WTC11 (cell line): ENCODE measurements around the gene CEP192. TPM values are rescaled to one million over a fixed set of nuclear protein-coding genes. Genes with fewer than 3 reads are reported as not detected.
A peak's percentile ranks its signal among the peaks of the same experiment; 100 is the strongest.
"Not testable (repeated sequence)": the region's sequence is repeated elsewhere in the genome, so short reads cannot be mapped to it uniquely, and the experiment has no call there.

Experiments used
- ATAC-seq: fragments of 200-7000 bp; cut with Tn5 transposase; 2 replicates; pipeline ENCODE4 v1.10.0; 2021; ENCODE audit warnings: mild to moderate bottlenecking, moderate library complexity
- CTCF ChIA-PET: fragments of 300-600 bp; sonication (Branson Sonifier 250); formaldehyde crosslinking; loops from one replicate; lab custom pipeline; 2021; ENCODE audit warnings: antibody characterized with exemption; lab: Charles Lee
- POLR2A ChIA-PET: fragments of 350-600 bp; sonication (Branson Sonifier 250); formaldehyde crosslinking; loops from one replicate; lab custom pipeline; 2021; ENCODE audit warnings: antibody characterized with exemption; lab: Charles Lee
- DNase-seq: peaks from one replicate; pipeline ENCODE4 v3.0.0; 2021; ENCODE audit warnings: low spot score
- H3K27ac Mint-ChIP-seq: 2 replicates; pipeline ENCODE4 v1.8.0; 2021; ENCODE audit warnings: mixed read lengths
- H3K27me3 Mint-ChIP-seq: 2 replicates; pipeline ENCODE4 v1.8.0; 2021; ENCODE audit warnings: low read depth, mild to moderate bottlenecking, moderate library complexity, mixed read lengths
- H3K36me3 Mint-ChIP-seq: 2 replicates; pipeline ENCODE4 v1.8.0; 2021; ENCODE audit warnings: mixed read lengths
- H3K4me1 Mint-ChIP-seq: 2 replicates; pipeline ENCODE4 v1.8.0; 2022; ENCODE audit warnings: mixed read lengths
- H3K4me3 Mint-ChIP-seq: 2 replicates; pipeline ENCODE4 v1.8.0; 2021; ENCODE audit warnings: mild to moderate bottlenecking, moderate library complexity, mixed read lengths
- H3K9me3 Mint-ChIP-seq: 2 replicates; pipeline ENCODE4 v1.8.0; 2021; ENCODE audit warnings: mixed read lengths
- ATF3 ChIP-seq: sonication (generic); formaldehyde crosslinking; conservative IDR thresholded peaks from 2 replicates; pipeline ENCODE4 v1.8.1; 2022; ENCODE audit warnings: mild to moderate bottlenecking, missing genetic modification reagents
- CREB1 ChIP-seq: sonication (generic); formaldehyde crosslinking; IDR thresholded peaks from 2 replicates; pipeline ENCODE4 v1.8.0; 2023; ENCODE audit warnings: mild to moderate bottlenecking, missing genetic modification reagents
- CTCF ChIP-seq: fragments of 200-600 bp; IDR thresholded peaks from 2 replicates; pipeline ENCODE4 v1.8.0; 2022; ENCODE audit warnings: antibody characterized with exemption
- ETV6 ChIP-seq: sonication (generic); formaldehyde crosslinking; IDR thresholded peaks from 2 replicates; pipeline ENCODE4 v1.8.1; 2022; ENCODE audit warnings: mild to moderate bottlenecking, missing genetic modification reagents
- FOXP1 ChIP-seq: sonication (generic); formaldehyde crosslinking; IDR thresholded peaks from 2 replicates; pipeline ENCODE4 v1.8.0; 2022; ENCODE audit warnings: missing genetic modification reagents, mild to moderate bottlenecking, moderate library complexity, borderline replicate concordance
- HMGA2 ChIP-seq: fragments of 250-450 bp; sonication (Bioruptor Pico); IDR thresholded peaks from 2 replicates; pipeline ENCODE4 v1.4.0; 2021; ENCODE audit warnings: mild to moderate bottlenecking, moderate library complexity
- JUN ChIP-seq: sonication (generic); formaldehyde crosslinking; IDR thresholded peaks from 2 replicates; pipeline ENCODE4 v1.8.0; 2023; ENCODE audit warnings: mild to moderate bottlenecking, missing genetic modification reagents
- MAX ChIP-seq: sonication (generic); formaldehyde crosslinking; IDR thresholded peaks from 2 replicates; pipeline ENCODE4 v1.8.0; 2022; ENCODE audit warnings: mild to moderate bottlenecking, missing genetic modification reagents
- MXD4 ChIP-seq: fragments of 250-450 bp; sonication (Bioruptor Pico); IDR thresholded peaks from 2 replicates; pipeline ENCODE4 v1.8.0; 2021; ENCODE audit warnings: mild to moderate bottlenecking, moderate library complexity, borderline replicate concordance
- NR1H2 ChIP-seq: sonication (generic); formaldehyde crosslinking; IDR thresholded peaks from 2 replicates; pipeline ENCODE4 v1.9.0; 2021; ENCODE audit warnings: mild to moderate bottlenecking, moderate library complexity, missing genetic modification reagents
- NR2C2 ChIP-seq: sonication (generic); formaldehyde crosslinking; IDR thresholded peaks from 2 replicates; pipeline ENCODE4 v1.8.0; 2022; ENCODE audit warnings: mild to moderate bottlenecking, missing genetic modification reagents
- NR3C1 ChIP-seq: sonication (generic); formaldehyde crosslinking; conservative IDR thresholded peaks from 2 replicates; pipeline ENCODE4 v1.8.1; 2023; ENCODE audit warnings: low read depth, mild to moderate bottlenecking, missing genetic modification reagents
- SMAD4 ChIP-seq: sonication (generic); formaldehyde crosslinking; IDR thresholded peaks from 2 replicates; pipeline ENCODE4 v1.8.0; 2022; ENCODE audit warnings: mild to moderate bottlenecking, missing genetic modification reagents
- TEAD4 ChIP-seq: sonication (generic); formaldehyde crosslinking; IDR thresholded peaks from 2 replicates; pipeline ENCODE4 v1.8.0; 2022; ENCODE audit warnings: mild to moderate bottlenecking, missing genetic modification reagents
- USF2 ChIP-seq: sonication (generic); formaldehyde crosslinking; IDR thresholded peaks from 2 replicates; pipeline ENCODE4 v1.8.1; 2023; ENCODE audit warnings: mild to moderate bottlenecking, missing genetic modification reagents, moderate library complexity
- ZNF121 ChIP-seq: sonication (generic); formaldehyde crosslinking; IDR thresholded peaks from 2 replicates; pipeline ENCODE4 v1.8.0; 2023; ENCODE audit warnings: missing genetic modification reagents
- ZNF219 ChIP-seq: sonication (generic); formaldehyde crosslinking; IDR thresholded peaks from 2 replicates; pipeline ENCODE4 v1.8.0; 2023; ENCODE audit warnings: missing genetic modification reagents, mild to moderate bottlenecking, borderline replicate concordance
- ZNF317 ChIP-seq: sonication (generic); formaldehyde crosslinking; IDR thresholded peaks from 2 replicates; pipeline ENCODE4 v1.8.1; 2023; ENCODE audit warnings: low read depth, mild to moderate bottlenecking, moderate library complexity, missing genetic modification reagents, borderline replicate concordance
- ZNF423 ChIP-seq: fragments of 250-450 bp; sonication (Bioruptor Pico); IDR thresholded peaks from 2 replicates; pipeline ENCODE4 v2.1.2; 2022; ENCODE audit warnings: mild to moderate bottlenecking, moderate library complexity
- ZSCAN18 ChIP-seq: fragments of 250-450 bp; sonication (Bioruptor Pico); IDR thresholded peaks from 2 replicates; pipeline ENCODE4 v2.1.2; 2022; ENCODE audit warnings: mild to moderate bottlenecking, moderate library complexity
- total RNA-seq: library from RNA; stranded (reverse); gene quantifications from 3 replicates; pipeline ENCODE4 v1.2.3, GENCODE V29; 2021

CEP192 gene
- total RNA-seq, 1 experiment from 2014 or later: 25.4 TPM

- POLR2A ChIA-PET: interaction anchor here (0.6 kb wide), 1 partner anchor 15 kb away, joined by 3 read pairs; no protein-coding TSS in a partner anchor
- Mint-ChIP-seq H3K4me3 (no peak overlapping the region), H3K4me1 (no peaks in the 10 kb centered on the region; the same call in 1 of the 2 replicates), H3K9me3 (no peaks in the 10 kb centered on the region), H3K27ac (no peak overlapping the region), H3K36me3 (no peaks in the 10 kb centered on the region; the same call in none of the 2 replicates), H3K27me3 (no peaks in the 10 kb centered on the region)
- no peak for ATAC-seq
- no peak for DNase-seq
- CTCF ChIA-PET: no interaction called here
- TF ChIP-seq ATF3 (CRISPR knock-in tag): no peak
- no peak for TF ChIP-seq ZNF317 (CRISPR knock-in tag)
- TF ChIP-seq JUN (CRISPR knock-in tag): no peak
- no peak for TF ChIP-seq HMGA2
- TF ChIP-seq ZSCAN18 (CRISPR knock-in tag): no peak
Observed at GRCh38 chr18:12996661-12997292, 5.6 kb downstream of the CEP192 start.

- ATAC-seq, H3K4me3 Mint-ChIP-seq, DNase-seq, H3K4me1 Mint-ChIP-seq, H3K9me3 Mint-ChIP-seq, H3K36me3 Mint-ChIP-seq, POLR2A ChIA-PET, H3K27ac Mint-ChIP-seq, CTCF ChIA-PET, H3K27me3 Mint-ChIP-seq: not testable (repeated sequence)
Observed at GRCh38 chr18:12997330-12997729, 6.2 kb downstream of the CEP192 start.

GRCh38 chr18:12998332-12999060 lies 7.3 kb downstream of the CEP192 start:
- ChIA-PET POLR2A (no interaction called here), CTCF (no interaction called here)
- TF ChIP-seq ZNF317 (CRISPR knock-in tag) (no peak), CREB1 (CRISPR knock-in tag) (no peak), NR1H2 (CRISPR knock-in tag) (no peak)
- Mint-ChIP-seq H3K27me3 (no peaks in the 10 kb centered on the region), H3K4me1 (no peaks in the 10 kb centered on the region), H3K27ac (no peak overlapping the region), H3K4me3 (no peak overlapping the region), H3K9me3 (no peaks in the 10 kb centered on the region), H3K36me3 (no peaks in the 10 kb centered on the region; the same call in none of the 2 replicates)
- ATAC-seq (no peak), DNase-seq (no peak)

- ATAC-seq (peak; percentile 100), DNase-seq (peak; percentile 75)
- no peaks in the 10 kb centered on the region for H3K27me3 Mint-ChIP-seq
- H3K9me3 Mint-ChIP-seq: no peaks in the 10 kb centered on the region
- CTCF ChIA-PET: interaction anchor here (1.1 to 1.5 kb wide), 2 partner anchors 14 to 109 kb away, joined by 3 to 4 read pairs; no protein-coding TSS in a partner anchor
- H3K36me3 Mint-ChIP-seq: peaks cover 5% of the 10 kb centered on the region
- H3K4me3 Mint-ChIP-seq: no peak overlapping the region
- TF ChIP-seq CTCF: peak; percentile 22; the same call in 1 of the 2 replicates
- no peak for TF ChIP-seq TEAD4 (CRISPR knock-in tag)
- TF ChIP-seq ZNF121 (CRISPR knock-in tag): no peak; the same call in 1 of the 2 replicates
- no peak for TF ChIP-seq SMAD4 (CRISPR knock-in tag)
- TF ChIP-seq NR2C2 (CRISPR knock-in tag): no peak
- TF ChIP-seq NR3C1: no peak
- 0 out of 2 replicates have a peak, but pooled peaks have one; percentile 18 for TF ChIP-seq USF2 (CRISPR knock-in tag)
- TF ChIP-seq ETV6 (CRISPR knock-in tag): no peak
- TF ChIP-seq MXD4 (CRISPR knock-in tag): no peak
- TF ChIP-seq ZNF423 (CRISPR knock-in tag): no peak; the same call in 1 of the 2 replicates
- TF ChIP-seq NR1H2 (CRISPR knock-in tag): no peak
- TF ChIP-seq ZNF219 (CRISPR knock-in tag): no peak
- TF ChIP-seq FOXP1 (CRISPR knock-in tag): no peak
- TF ChIP-seq MAX (CRISPR knock-in tag): 0 out of 2 replicates have a peak, but pooled peaks have one; percentile 20
- TF ChIP-seq, all 79 proteins: peak for 3
- H3K27ac Mint-ChIP-seq: no peak overlapping the region
- no peaks in the 10 kb centered on the region for H3K4me1 Mint-ChIP-seq
- POLR2A ChIA-PET: interaction anchor here (0.7 kb wide), 1 partner anchor 12 kb away, joined by 3 read pairs; the partner anchor contains the start of gene CEP192
Observed at GRCh38 chr18:13003466-13003896, 12.3 kb downstream of the CEP192 start.
